ENCODE measurements around the gene CRELD2. TPM values are rescaled to one million over a fixed set of nuclear protein-coding genes. Genes with fewer than 3 reads are reported as not detected.

CRELD2 gene
- total and polyA plus RNA-seq, 2 of the 13 experiments (the other 11 are each of a cell fraction or from before 2014, with no cell fraction given): 17.2 to 44.7 TPM

GRCh38 chr22:49937758-49938564 is 19.5 kb downstream of the CRELD2 start (continued):
- TF ChIP-seq ZFP37 (CRISPR knock-in tag; IDR thresholded peaks at IDR 0.05; ENCODE audit: borderline replicate concordance): no peak; the same call in 1 of the 2 replicates
- no peak for TF ChIP-seq ZNF740 (CRISPR knock-in tag; IDR thresholded peaks at IDR 0.05)
- TF ChIP-seq GATAD2A (CRISPR knock-in tag; IDR thresholded peaks at IDR 0.05): peak; percentile 70; the same call in 1 of the 2 replicates
- 0 out of 2 replicates have a peak, but pooled peaks have one; percentile 9 for TF ChIP-seq ZFP91 (CRISPR knock-in tag; IDR thresholded peaks at IDR 0.05; ENCODE audit: borderline replicate concordance)
- peak; percentile 69 for TF ChIP-seq MAX (IDR thresholded peaks at IDR 0.05)
- no peak for TF ChIP-seq ZMYM3 (CRISPR knock-in tag; IDR thresholded peaks at IDR 0.05)
- TF ChIP-seq YY1 (IDR thresholded peaks at IDR 0.05; ENCODE audit: insufficient read depth, insufficient replicate concordance, low read depth, low read length): no peak
- no peak for TF ChIP-seq LCORL (IDR thresholded peaks at IDR 0.05)
- TF ChIP-seq LCORL (CRISPR knock-in tag; IDR thresholded peaks at IDR 0.05): no peak
- no peak for TF ChIP-seq HES4 (CRISPR knock-in tag; IDR thresholded peaks at IDR 0.05; ENCODE audit: borderline replicate concordance)
- 0 out of 2 replicates have a peak, but pooled peaks have one; percentile 50 for TF ChIP-seq ZNF431 (CRISPR knock-in tag; IDR thresholded peaks at IDR 0.05; ENCODE audit: borderline replicate concordance, low read depth)
- TF ChIP-seq ZNF776 (CRISPR knock-in tag; IDR thresholded peaks at IDR 0.05): no peak
- peak; percentile 60 for TF ChIP-seq SP2 (CRISPR knock-in tag; IDR thresholded peaks at IDR 0.05)
- no peak for TF ChIP-seq STAT6 (CRISPR knock-in tag; IDR thresholded peaks at IDR 0.05; ENCODE audit: borderline replicate concordance)
- peak; percentile 99 for TF ChIP-seq ZNF746 (CRISPR knock-in tag; IDR thresholded peaks at IDR 0.05)
- no peak for TF ChIP-seq CCAR2 (optimal IDR thresholded peaks at IDR 0.05; ENCODE audit: low read depth, low read length)
- no peak; the same call in 1 of the 2 replicates for TF ChIP-seq FOSL2 (CRISPR knock-in tag; IDR thresholded peaks at IDR 0.05)
- TF ChIP-seq ASH2L (IDR thresholded peaks at IDR 0.05; ENCODE audit: insufficient read length, low read depth, low read length): peak; percentile 65
- TF ChIP-seq PITX1 (CRISPR knock-in tag; IDR thresholded peaks at IDR 0.05): no peak
- no peak for TF ChIP-seq SETDB1 (CRISPR knock-in tag; IDR thresholded peaks at IDR 0.05; ENCODE audit: borderline replicate concordance)
- no peak for TF ChIP-seq ZNF891 (CRISPR knock-in tag; IDR thresholded peaks at IDR 0.05)
- TF ChIP-seq ZNF619 (CRISPR knock-in tag; IDR thresholded peaks at IDR 0.05): no peak
- no peak for TF ChIP-seq MAFG (CRISPR knock-in tag; IDR thresholded peaks at IDR 0.05)
- no peak for TF ChIP-seq ZNF562 (CRISPR knock-in tag; IDR thresholded peaks at IDR 0.05; ENCODE audit: borderline replicate concordance)
- TF ChIP-seq ZNF337 (CRISPR knock-in tag; IDR thresholded peaks at IDR 0.05; ENCODE audit: borderline replicate concordance, low read depth): no peak
- TF ChIP-seq ZNF570 (CRISPR knock-in tag; IDR thresholded peaks at IDR 0.05; ENCODE audit: borderline replicate concordance): no peak
- no peak; the same call in 1 of the 2 replicates for TF ChIP-seq MEF2D (CRISPR knock-in tag; IDR thresholded peaks at IDR 0.05)

Measured in HepG2 (cell line).